VCaP (cell line): Measurements from ENCODE around the gene OR2B6.
"Not testable (repeated sequence)": the region's sequence is repeated elsewhere in the genome, so short reads cannot be mapped to it uniquely, and the experiment has no call there.

Source experiments
- H3K27ac ChIP-seq: fragments of 450-650 bp; 2 replicates; pipeline ENCODE4 v1.5.1; 2017
- CTCF ChIP-seq: fragments of 450-650 bp; conservative IDR thresholded peaks from 2 replicates; pipeline ENCODE4 v1.5.1; 2017; ENCODE audit warnings: mild to moderate bottlenecking, moderate library complexity

OR2B6 gene

DNA sequence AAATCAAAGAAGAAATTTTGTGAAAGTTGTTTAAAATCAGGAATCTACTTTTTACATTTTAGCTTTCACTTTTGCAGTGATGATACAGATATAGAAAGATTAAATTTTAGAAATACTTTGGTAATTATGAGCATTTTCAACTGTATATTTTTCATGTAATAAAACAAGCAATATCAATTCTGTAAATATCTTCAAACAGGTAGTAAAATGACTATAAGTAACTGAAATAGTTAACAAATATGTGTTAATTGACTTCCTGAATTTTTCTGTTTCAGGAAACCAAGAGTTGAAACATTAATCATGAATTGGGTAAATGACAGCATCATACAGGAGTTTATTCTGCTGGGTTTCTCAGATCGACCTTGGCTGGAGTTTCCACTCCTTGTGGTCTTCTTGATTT lies at the start of gene OR2B6:
TSS of gene OR2B6 (plus strand) at position 301 of the 400 bp plus-strand sequence. CDS start at position 301, 0 bp downstream.
- no peak within 1 kb of the TSS for H3K27ac ChIP-seq
- no peak for TF ChIP-seq CTCF

GRCh38 chr6:27908017-27908416 lies 49.0 kb upstream of the OR2B6 start:
- no peak overlapping the region for H3K27ac ChIP-seq
- TF ChIP-seq CTCF: no peak

DNA sequence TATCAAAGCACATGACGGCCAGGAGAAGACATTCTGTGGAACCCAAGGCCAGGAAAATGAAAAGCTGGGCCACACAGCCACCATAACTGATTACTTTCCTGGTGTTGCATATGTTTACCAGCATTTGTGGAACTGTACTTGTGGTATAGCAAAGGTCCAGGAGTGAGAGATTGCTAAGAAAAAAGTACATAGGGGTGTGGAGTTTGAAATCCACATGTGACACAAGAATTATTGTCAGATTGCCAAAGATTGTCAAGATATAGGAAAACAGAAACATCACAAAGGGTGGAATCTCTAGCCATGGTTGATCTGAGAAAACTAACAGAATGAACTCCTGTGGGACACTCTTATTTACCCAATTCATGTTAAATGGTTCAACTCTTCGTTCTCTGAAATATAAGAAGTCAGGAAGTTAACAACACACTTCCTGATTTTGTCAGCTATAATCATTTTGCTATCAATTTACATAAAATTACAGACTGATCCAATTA lies 45.0 kb upstream of the OR2B6 start, which contains the start of gene OR2B2:
TSS of gene OR2B2 (minus strand) at position 441 of the 491 bp plus-strand sequence. CDS start at position 364, 77 bp downstream.
- no peak within 1 kb of the TSS for H3K27ac ChIP-seq
- no peak for TF ChIP-seq CTCF

DNA sequence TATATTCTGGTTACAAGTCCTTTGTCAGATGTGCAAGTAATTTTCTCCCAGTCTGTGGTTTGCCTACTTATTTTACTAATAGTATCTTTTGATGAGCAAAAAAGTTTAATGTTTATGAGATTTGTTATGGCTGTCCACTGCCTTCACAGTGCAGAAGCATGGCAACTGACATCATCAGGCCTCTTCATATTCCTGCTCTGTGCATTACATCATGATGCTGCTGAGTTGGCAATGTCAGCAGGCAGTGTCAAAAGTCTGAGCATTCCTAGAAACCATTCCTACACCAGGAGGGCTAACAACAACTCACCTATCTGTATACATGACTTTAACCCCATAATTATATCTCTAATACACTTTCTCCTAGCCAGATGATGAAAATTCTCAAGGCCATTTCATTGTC lies 34.1 kb upstream of the OR2B6 start:
- no peak overlapping the region for H3K27ac ChIP-seq
- no peak for TF ChIP-seq CTCF

GRCh38 chr6:27924179-27924578 lies 32.9 kb upstream of the OR2B6 start:
- no peak overlapping the region for H3K27ac ChIP-seq
- TF ChIP-seq CTCF: no peak

DNA sequence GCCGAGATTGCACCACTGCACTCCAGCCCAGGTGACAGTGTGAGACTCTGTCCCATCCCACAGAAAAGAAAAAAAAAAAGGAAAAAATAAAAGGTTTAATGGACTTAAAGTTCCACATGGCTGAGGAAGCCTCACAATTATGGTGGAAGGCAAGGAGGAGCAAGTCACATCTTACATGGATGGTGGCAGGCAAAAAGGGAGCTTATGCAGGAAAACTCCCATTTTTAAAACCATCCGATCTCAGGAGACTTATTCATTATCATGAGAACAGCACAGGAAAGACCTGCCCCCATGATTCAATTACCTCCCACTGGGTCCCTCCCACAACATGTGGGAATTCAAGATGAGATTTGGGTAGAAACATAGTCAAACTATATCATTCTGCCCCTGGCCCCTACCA lies 29.0 kb upstream of the OR2B6 start:
- not testable (repeated sequence) for H3K27ac ChIP-seq

DNA sequence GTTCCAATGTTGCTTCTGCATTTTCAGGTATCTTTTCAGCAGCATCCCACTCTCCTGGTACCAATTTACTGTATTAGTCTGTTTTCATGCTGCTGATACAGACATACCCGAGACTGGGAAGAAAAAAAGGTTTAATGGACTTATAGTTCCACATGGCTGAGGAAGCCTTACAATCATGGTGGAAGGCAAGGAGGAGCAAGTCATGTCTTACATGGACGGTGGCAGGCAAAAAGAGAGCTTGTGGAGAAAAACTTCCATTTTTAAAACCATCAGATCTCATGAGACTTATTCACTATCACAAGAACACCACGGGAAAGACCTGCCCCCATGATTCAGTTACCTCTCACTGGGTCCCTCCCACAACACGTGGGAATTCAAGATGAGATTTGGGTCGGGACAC lies 27.1 kb upstream of the OR2B6 start:
- not testable (repeated sequence) for H3K27ac ChIP-seq

GRCh38 chr6:27931209-27931608 lies 25.8 kb upstream of the OR2B6 start:
- no peak overlapping the region for H3K27ac ChIP-seq
- TF ChIP-seq CTCF: no peak

DNA sequence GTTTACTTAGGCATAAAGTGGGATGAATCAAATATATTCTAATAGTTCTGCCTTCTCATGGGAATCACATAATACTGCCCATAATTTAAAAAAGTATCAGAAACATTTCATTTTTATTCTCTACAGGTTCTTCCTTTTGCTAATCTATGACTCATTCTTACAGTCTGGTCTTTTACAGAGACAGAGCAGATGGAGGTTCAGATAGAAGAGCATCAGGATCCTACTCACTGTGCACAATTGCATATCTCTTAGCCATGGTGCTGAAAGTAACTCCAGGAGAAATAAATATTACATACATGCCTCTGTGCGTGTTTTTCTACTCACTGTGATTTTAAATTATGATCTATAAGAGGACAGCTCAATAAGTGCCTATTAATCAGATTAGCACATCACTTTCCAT lies 16.3 kb upstream of the OR2B6 start:
- H3K27ac ChIP-seq: no peak overlapping the region
- TF ChIP-seq CTCF: no peak

DNA sequence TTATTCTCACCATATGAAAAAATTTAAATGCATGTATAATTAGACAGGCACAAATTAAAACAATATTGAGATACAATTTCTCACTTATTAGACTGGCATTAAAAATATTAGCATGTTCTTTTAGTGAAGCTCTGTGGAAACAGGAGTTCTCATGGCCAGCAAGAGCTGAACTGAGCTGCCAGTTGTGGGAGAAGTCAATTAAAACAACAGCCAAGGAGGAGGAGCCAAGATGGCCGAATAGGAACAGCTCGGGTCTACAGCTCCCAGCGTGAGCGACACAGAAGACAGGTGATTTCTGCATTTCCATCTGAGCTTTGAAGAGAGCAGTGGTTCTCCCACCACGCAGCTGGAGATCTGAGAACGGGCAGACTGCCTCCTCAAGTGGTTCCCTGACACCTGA lies 14.0 kb upstream of the OR2B6 start:
- H3K27ac ChIP-seq: not testable (repeated sequence)
